HG03196 (cell line): ENCODE data around the gene MEIOC.
"Not testable (repeated sequence)": the region's sequence is repeated elsewhere in the genome, so short reads cannot be mapped to it uniquely, and the experiment has no call there.

Experiments
- ATAC-seq: cut with Tn5 transposase; IDR thresholded peaks from one replicate; pipeline ENCODE4 v1.9.1; 2021; ENCODE audit not compliant: unreplicated experiment

MEIOC gene

GRCh38 chr17:44700288-44700687, 44.0 kb downstream of the MEIOC start:
- not testable (repeated sequence) for ATAC-seq

DNA sequence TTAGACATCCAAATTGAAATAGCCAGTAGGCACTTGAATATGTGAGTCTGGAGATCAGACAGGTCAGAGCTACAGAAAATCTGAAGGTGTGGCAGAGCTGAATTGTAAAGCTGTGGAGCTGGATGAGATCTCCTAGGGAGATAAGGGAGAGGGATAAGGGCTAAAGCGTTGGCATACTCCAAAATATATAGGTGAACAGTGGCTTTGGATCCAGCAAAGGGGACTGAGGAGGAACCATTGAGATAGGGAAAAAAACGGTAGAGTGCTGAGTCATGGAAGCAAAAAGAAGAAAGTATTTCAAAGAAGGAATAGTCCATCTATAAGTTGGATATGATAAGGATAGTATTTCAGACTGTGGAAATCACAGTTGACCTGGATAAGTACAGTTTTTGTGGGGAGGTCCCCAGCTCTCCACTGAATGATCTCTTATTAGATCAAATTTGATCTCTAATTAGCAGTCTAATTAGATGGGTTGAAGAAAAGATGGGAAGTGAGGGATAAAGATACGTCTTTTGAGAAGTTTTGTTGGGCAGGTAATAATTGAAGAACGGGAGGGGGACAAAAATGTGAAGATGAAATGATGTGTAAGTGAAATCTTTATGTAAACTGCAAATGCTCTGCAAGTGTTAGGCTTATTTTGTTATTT, 51.6 kb downstream of the MEIOC start:
- no peak for ATAC-seq

- ATAC-seq, result no peak
These were observed 52.4 kb downstream of the MEIOC start, which contains the start of gene DBF4B for GRCh38 chr17:44708401-44709263. TSS of gene DBF4B (plus strand) at chr17:44708665. CDS start at chr17:44708821, 156 bp downstream.

DNA sequence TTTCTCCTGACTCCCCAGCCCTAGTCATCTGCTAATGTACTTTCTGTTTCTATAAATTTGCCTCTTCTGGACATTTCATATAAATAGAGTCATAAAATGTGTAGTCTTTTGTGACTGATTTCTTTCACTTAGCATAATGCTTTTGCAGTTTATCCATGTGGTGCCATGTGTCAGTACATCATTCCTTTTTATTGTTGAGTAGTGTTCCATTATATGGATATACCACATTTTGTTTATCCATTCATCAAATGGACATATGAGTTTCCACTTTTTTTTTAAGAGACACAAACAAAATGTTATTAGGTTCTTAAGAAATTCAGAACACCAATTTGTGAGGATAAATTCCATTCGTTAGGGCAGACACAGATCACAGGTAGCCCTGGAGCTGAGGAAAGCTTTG, 63.2 kb downstream of the MEIOC start:
- ATAC-seq, result no peak

- ATAC-seq, result no peak
These were observed 66.0 kb downstream of the MEIOC start for GRCh38 chr17:44722254-44722653.
